ENCODE results near the gene MYL3. TPM values are rescaled to one million over a fixed set of nuclear protein-coding genes. Genes with fewer than 3 reads are reported as not detected.

Gene MYL3
- polyA plus RNA-seq, 1 donor from 2014 or later: 2.1 TPM

GRCh38 chr3:46906471-46907058 lies 43.3 kb upstream of the MYL3 start:
- Histone ChIP-seq H3K79me2 (replicated peaks; ENCODE audit: insufficient read depth, low read length) (no peaks in the 10 kb centered on the region), H4K20me1 (ENCODE audit: insufficient read depth) (no peaks in the 10 kb centered on the region), H2AFZ (ENCODE audit: low read depth, low read length) (no peak overlapping the region), H3K4me2 (ENCODE audit: low read length) (no peak overlapping the region), H3K9ac (ENCODE audit: low read length) (no peak overlapping the region), H3K27me3 (ENCODE audit: insufficient read depth, low read depth, low read length) (no peaks in the 10 kb centered on the region), H3K9me2 (ENCODE audit: insufficient read depth, low read length) (no peaks in the 10 kb centered on the region), H3F3A (ENCODE audit: insufficient read depth, low read length, poor library complexity, severe bottlenecking) (no peaks in the 10 kb centered on the region), H3K9me3 (ENCODE audit: low read length) (no peaks in the 10 kb centered on the region), H3K27ac (ENCODE audit: low read length) (no peak overlapping the region), H3K36me3 (ENCODE audit: insufficient read depth, low read length) (no peaks in the 10 kb centered on the region), H3K4me3 (ENCODE audit: low read length) (no peak overlapping the region)
- TF ChIP-seq MXI1 (conservative IDR thresholded peaks at IDR 0.05; ENCODE audit: poor library complexity, severe bottlenecking) (no peak), RAD21 (conservative IDR thresholded peaks at IDR 0.05) (no peak), TAF1 (IDR thresholded peaks at IDR 0.05; ENCODE audit: low read depth) (no peak), REST (IDR thresholded peaks at IDR 0.05; ENCODE audit: borderline replicate concordance) (no peak), POLR2AphosphoS5 (IDR thresholded peaks at IDR 0.05) (no peak), SMC3 (conservative IDR thresholded peaks at IDR 0.05; ENCODE audit: poor library complexity) (no peak), CTCF (IDR thresholded peaks at IDR 0.05; ENCODE audit: poor library complexity, severe bottlenecking) (no peak), EZH2 (IDR thresholded peaks at IDR 0.05; ENCODE audit: borderline replicate concordance, insufficient read depth, low read length, poor library complexity, severe bottlenecking) (no peak), EP300 (conservative IDR thresholded peaks at IDR 0.05; ENCODE audit: poor library complexity, severe bottlenecking) (no peak)

- no peak overlapping the region for H3K4me2 ChIP-seq (ENCODE audit: low read length)
Measured at GRCh38 chr3:46905661-46906451, 42.6 kb upstream of the MYL3 start.

More at GRCh38 chr3:46905661-46906451, 42.6 kb upstream of the MYL3 start:
- Histone ChIP-seq H2AFZ (ENCODE audit: low read depth, low read length) (no peak overlapping the region), H3K79me2 (replicated peaks; ENCODE audit: insufficient read depth, low read length) (no peaks in the 10 kb centered on the region), H3F3A (ENCODE audit: insufficient read depth, low read length, poor library complexity, severe bottlenecking) (no peaks in the 10 kb centered on the region), H3K9ac (ENCODE audit: low read length) (no peak overlapping the region), H3K36me3 (ENCODE audit: insufficient read depth, low read length) (no peaks in the 10 kb centered on the region), H3K4me3 (ENCODE audit: low read length) (no peak overlapping the region), H3K27ac (ENCODE audit: low read length) (no peak overlapping the region), H4K20me1 (ENCODE audit: insufficient read depth) (no peaks in the 10 kb centered on the region), H3K9me2 (ENCODE audit: insufficient read depth, low read length) (no peaks in the 10 kb centered on the region), H3K27me3 (ENCODE audit: insufficient read depth, low read depth, low read length) (no peaks in the 10 kb centered on the region), H3K9me3 (ENCODE audit: low read length) (no peaks in the 10 kb centered on the region)
- TF ChIP-seq REST (IDR thresholded peaks at IDR 0.05; ENCODE audit: borderline replicate concordance) (no peak), MXI1 (conservative IDR thresholded peaks at IDR 0.05; ENCODE audit: poor library complexity, severe bottlenecking) (no peak), EP300 (conservative IDR thresholded peaks at IDR 0.05; ENCODE audit: poor library complexity, severe bottlenecking) (no peak), RAD21 (conservative IDR thresholded peaks at IDR 0.05) (no peak), SMC3 (conservative IDR thresholded peaks at IDR 0.05; ENCODE audit: poor library complexity) (no peak), POLR2AphosphoS5 (IDR thresholded peaks at IDR 0.05) (no peak), CTCF (IDR thresholded peaks at IDR 0.05; ENCODE audit: poor library complexity, severe bottlenecking) (no peak), TAF1 (IDR thresholded peaks at IDR 0.05; ENCODE audit: low read depth) (no peak)

All from neural cell (in vitro differentiated cells).